ENCODE results near the gene ASB3. TPM values are rescaled to one million over a fixed set of nuclear protein-coding genes. Genes with fewer than 3 reads are reported as not detected.
"Not testable (repeated sequence)": the region's sequence is repeated elsewhere in the genome, so short reads cannot be mapped to it uniquely, and the experiment has no call there.

The ASB3 gene
- total RNA-seq, 2 experiments from 2014 or later = 26.4 to 30.3 TPM

- H3K4me2 ChIP-seq (ENCODE audit: low read length) = no peak overlapping the region
- no peaks in the 10 kb centered on the region for H3K9me2 ChIP-seq (ENCODE audit: insufficient read depth, low read length)
- no peaks in the 10 kb centered on the region for H3K9me3 ChIP-seq (ENCODE audit: low read length)
- no peak for DNase-seq (ENCODE audit: low spot score)
- no peaks in the 10 kb centered on the region for H3K79me2 ChIP-seq (ENCODE audit: insufficient read depth, low read depth, low read length)
- H4K20me1 ChIP-seq (ENCODE audit: insufficient read depth, low read length) = no peaks in the 10 kb centered on the region
- ChIA-PET POLR2A (interaction anchor here (0.6 to 1.0 kb wide), 3 partner anchors 18 to 67 kb away, joined by 3 to 4 read pairs (median 3); no protein-coding TSS in a partner anchor), CTCF (ENCODE audit: unreplicated experiment) (no interaction called here)
- intact Hi-C loops (cut with micrococcal nuclease; ENCODE audit: unreplicated experiment) = no loop called here
- TF ChIP-seq EZH2phosphoT487 (IDR thresholded peaks at IDR 0.05; ENCODE audit: borderline replicate concordance, low read depth, low read length) (no peak), CTCF (conservative IDR thresholded peaks at IDR 0.05; ENCODE audit: low read length) (no peak)
- 0 out of 2 replicates have a peak, but pooled peaks cover 3% of the 10 kb centered on the region for H3K36me3 ChIP-seq (ENCODE audit: insufficient read depth, low read length)
- BruUV-seq (replicated peaks) = no TSS peak
- no peak overlapping the region for H3K27ac ChIP-seq (ENCODE audit: low read depth, low read length, poor library complexity, severe bottlenecking)
- no peak overlapping the region for H3K4me3 ChIP-seq (ENCODE audit: low read depth, low read length, poor library complexity, severe bottlenecking)
- no peak overlapping the region for H2AFZ ChIP-seq (ENCODE audit: low read length)
- no peaks in the 10 kb centered on the region for H3K4me1 ChIP-seq (ENCODE audit: insufficient read depth, low read length, poor library complexity, severe bottlenecking)
Observed at GRCh38 chr2:53672881-53673522, 113.8 kb downstream of the ASB3 start.

DNA sequence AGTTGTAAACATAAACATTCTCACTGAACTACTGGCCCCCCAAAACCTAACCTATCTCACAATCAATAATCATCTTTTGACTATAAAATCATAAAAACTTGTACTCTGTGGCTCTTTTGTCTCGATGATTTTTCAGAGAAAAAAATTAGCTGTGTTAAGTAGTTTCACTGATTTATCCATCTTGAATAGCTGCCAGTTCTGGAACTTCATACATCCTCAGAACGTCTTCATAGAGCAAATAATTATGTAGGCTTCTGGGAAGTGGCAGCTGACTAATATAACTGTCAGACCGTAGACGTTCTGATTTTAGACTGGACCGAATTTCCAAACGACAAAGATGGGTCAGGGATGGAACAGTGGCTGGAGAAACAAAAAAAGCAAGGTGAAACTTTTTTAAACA lies 116.4 kb downstream of the ASB3 start:
- BruUV-seq (replicated peaks) = no TSS peak
- no peaks in the 10 kb centered on the region for H3K79me2 ChIP-seq (ENCODE audit: insufficient read depth, low read depth, low read length)
- no peak overlapping the region for H2AFZ ChIP-seq (ENCODE audit: low read length)
- no peak overlapping the region for H3K4me2 ChIP-seq (ENCODE audit: low read length)
- no peak for DNase-seq (ENCODE audit: low spot score)
- H3K36me3 ChIP-seq (ENCODE audit: insufficient read depth, low read length) = 0 out of 2 replicates have a peak, but pooled peaks cover 3% of the 10 kb centered on the region
- no peaks in the 10 kb centered on the region for H3K9me3 ChIP-seq (ENCODE audit: low read length)
- H3K9me2 ChIP-seq (ENCODE audit: insufficient read depth, low read length) = no peaks in the 10 kb centered on the region
- POLR2A ChIA-PET = interaction anchor here (0.5 to 1.4 kb wide), 7 partner anchors 9 to 1924 kb away, joined by 3 to 7 read pairs (median 5); partner anchors contain the start of gene CFAP36
- intact Hi-C loops (cut with micrococcal nuclease; ENCODE audit: unreplicated experiment) = no loop called here
- H3K4me1 ChIP-seq (ENCODE audit: insufficient read depth, low read length, poor library complexity, severe bottlenecking) = no peaks in the 10 kb centered on the region
- TF ChIP-seq CTCF (conservative IDR thresholded peaks at IDR 0.05; ENCODE audit: low read length) = no peak
- H3K4me3 ChIP-seq (ENCODE audit: low read depth, low read length, poor library complexity, severe bottlenecking) = no peak overlapping the region
- H4K20me1 ChIP-seq (ENCODE audit: insufficient read depth, low read length) = no peaks in the 10 kb centered on the region
- CTCF ChIA-PET (ENCODE audit: unreplicated experiment) = no interaction called here
- no peak overlapping the region for H3K27ac ChIP-seq (ENCODE audit: low read depth, low read length, poor library complexity, severe bottlenecking)

DNA sequence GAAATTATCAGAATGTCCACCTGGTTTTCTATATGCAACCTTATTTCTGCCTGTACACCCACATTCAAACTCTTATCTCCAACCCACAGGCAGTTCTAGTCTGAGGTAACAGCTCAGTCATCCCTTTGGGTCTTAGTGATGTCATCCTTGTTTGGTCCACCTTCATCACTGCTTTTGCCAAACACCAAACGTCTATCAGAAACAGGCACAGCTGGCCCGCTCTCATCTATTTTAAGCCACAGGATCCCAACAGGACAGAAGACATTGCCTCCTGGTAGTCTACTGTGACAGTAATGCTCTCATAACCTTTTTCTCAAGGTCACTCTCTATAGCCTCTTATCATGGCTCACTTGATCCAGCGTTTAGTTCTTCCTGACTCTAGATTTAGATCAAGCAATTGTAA lies 118.1 kb downstream of the ASB3 start:
- intact Hi-C loops (cut with micrococcal nuclease; ENCODE audit: unreplicated experiment) = no loop called here
- Histone ChIP-seq H3K4me1 (ENCODE audit: insufficient read depth, low read length, poor library complexity, severe bottlenecking) (no peaks in the 10 kb centered on the region), H3K36me3 (ENCODE audit: insufficient read depth, low read length) (0 out of 2 replicates have a peak, but pooled peaks cover 3% of the 10 kb centered on the region), H3K79me2 (ENCODE audit: insufficient read depth, low read depth, low read length) (no peaks in the 10 kb centered on the region), H3K4me3 (ENCODE audit: low read depth, low read length, poor library complexity, severe bottlenecking) (no peak overlapping the region), H4K20me1 (ENCODE audit: insufficient read depth, low read length) (no peaks in the 10 kb centered on the region), H3K4me2 (ENCODE audit: low read length) (no peak overlapping the region), H3K27ac (ENCODE audit: low read depth, low read length, poor library complexity, severe bottlenecking) (no peak overlapping the region), H2AFZ (ENCODE audit: low read length) (no peak overlapping the region), H3K9me3 (ENCODE audit: low read length) (no peaks in the 10 kb centered on the region), H3K9me2 (ENCODE audit: insufficient read depth, low read length) (no peaks in the 10 kb centered on the region)
- TF ChIP-seq CTCF (conservative IDR thresholded peaks at IDR 0.05; ENCODE audit: low read length) = no peak
- no peak for TF ChIP-seq EZH2phosphoT487 (IDR thresholded peaks at IDR 0.05; ENCODE audit: borderline replicate concordance, low read depth, low read length)
- ChIA-PET CTCF (ENCODE audit: unreplicated experiment) (no interaction called here), POLR2A (no interaction called here)
- BruUV-seq (replicated peaks) = no TSS peak
- DNase-seq (ENCODE audit: low spot score) = no peak

DNA sequence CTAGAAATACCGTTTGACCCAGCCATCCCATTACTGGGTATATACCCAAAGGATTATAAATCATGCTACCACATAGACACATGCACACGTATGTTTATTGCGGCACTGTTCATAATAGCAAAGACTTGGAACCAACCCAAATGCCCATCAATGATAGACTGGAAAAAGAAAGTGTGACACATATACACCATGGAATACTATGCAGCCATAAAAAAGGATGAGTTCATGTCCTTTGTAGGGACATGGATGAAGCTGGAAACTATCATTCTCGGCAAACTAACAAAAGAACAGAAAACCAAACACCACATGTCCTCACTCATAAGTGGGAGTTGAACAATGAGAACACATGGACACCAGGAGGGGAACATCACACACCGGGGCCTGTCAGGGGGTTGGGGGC lies 119.6 kb downstream of the ASB3 start:
- intact Hi-C loops (cut with micrococcal nuclease; ENCODE audit: unreplicated experiment); POLR2A ChIA-PET; CTCF ChIA-PET (ENCODE audit: unreplicated experiment): not testable (repeated sequence)

More for the DNA sequence above, 119.6 kb downstream of the ASB3 start:
- H3K4me1 ChIP-seq (ENCODE audit: insufficient read depth, low read length, poor library complexity, severe bottlenecking); DNase-seq (ENCODE audit: low spot score); H4K20me1 ChIP-seq (ENCODE audit: insufficient read depth, low read length); BruUV-seq (replicated peaks); H3K27ac ChIP-seq (ENCODE audit: low read depth, low read length, poor library complexity, severe bottlenecking); H3K36me3 ChIP-seq (ENCODE audit: insufficient read depth, low read length); H3K9me3 ChIP-seq (ENCODE audit: low read length); H3K4me3 ChIP-seq (ENCODE audit: low read depth, low read length, poor library complexity, severe bottlenecking); H2AFZ ChIP-seq (ENCODE audit: low read length); H3K79me2 ChIP-seq (ENCODE audit: insufficient read depth, low read depth, low read length); H3K9me2 ChIP-seq (ENCODE audit: insufficient read depth, low read length); H3K4me2 ChIP-seq (ENCODE audit: low read length): not testable (repeated sequence)

Data from OCI-LY7 (cell line).